ENCODE results near the gene ARHGAP15.

ARHGAP15 gene

GRCh38 chr2:143279672-143280071 lies 150.5 kb downstream of the ARHGAP15 start:
- no peaks in the 10 kb centered on the region for H3K9me2 ChIP-seq (ENCODE audit: low read depth, low read length)
- H3K4me2 ChIP-seq (ENCODE audit: low read length): no peak overlapping the region
- no peak overlapping the region for H2AFZ ChIP-seq (ENCODE audit: low read length)
- 0 out of 2 replicates have a peak, but pooled peaks cover 3% of the 10 kb centered on the region for H3K36me3 ChIP-seq (ENCODE audit: insufficient read depth, low read length)
- no peaks in the 10 kb centered on the region for H3K9me3 ChIP-seq (ENCODE audit: low read length)
- no peaks in the 10 kb centered on the region for H3F3A ChIP-seq (ENCODE audit: insufficient read depth, low read length)
- no peaks in the 10 kb centered on the region for H3K4me1 ChIP-seq (ENCODE audit: insufficient read depth, low read length, severe bottlenecking)
- H3K27ac ChIP-seq (ENCODE audit: low read depth, low read length, poor library complexity, severe bottlenecking): no peak overlapping the region
- no peaks in the 10 kb centered on the region for H3K79me2 ChIP-seq (ENCODE audit: insufficient read depth, low read length)
- no peak overlapping the region for H3K4me3 ChIP-seq (ENCODE audit: low read depth, low read length, poor library complexity, severe bottlenecking)
- TF ChIP-seq CTCF (IDR thresholded peaks at IDR 0.05; ENCODE audit: low read length): no peak
- no peak for TF ChIP-seq EZH2 (IDR thresholded peaks at IDR 0.05; ENCODE audit: borderline replicate concordance, low read length)
- H4K20me1 ChIP-seq (ENCODE audit: insufficient read depth, low read length): no peaks in the 10 kb centered on the region
- H3K27me3 ChIP-seq (ENCODE audit: insufficient read depth, low read length): no peaks in the 10 kb centered on the region
- H3K9ac ChIP-seq (ENCODE audit: low read length): no peak overlapping the region

- H3K79me2 ChIP-seq (ENCODE audit: insufficient read depth, low read length): 0 out of 2 replicates have a peak, but pooled peaks cover under 1% of the 10 kb centered on the region
- TF ChIP-seq CTCF (IDR thresholded peaks at IDR 0.05; ENCODE audit: low read length): no peak
- no peak for TF ChIP-seq EZH2 (IDR thresholded peaks at IDR 0.05; ENCODE audit: borderline replicate concordance, low read length)
- no peak overlapping the region for H2AFZ ChIP-seq (ENCODE audit: low read length)
Observed at GRCh38 chr2:143280097-143280757, 151.0 kb downstream of the ARHGAP15 start.

GRCh38 chr2:143282684-143283083 lies 153.5 kb downstream of the ARHGAP15 start:
- no peaks in the 10 kb centered on the region for H3F3A ChIP-seq (ENCODE audit: insufficient read depth, low read length)
- H3K27me3 ChIP-seq (ENCODE audit: insufficient read depth, low read length): no peaks in the 10 kb centered on the region
- H3K9me2 ChIP-seq (ENCODE audit: low read depth, low read length): no peaks in the 10 kb centered on the region
- no peaks in the 10 kb centered on the region for H3K9me3 ChIP-seq (ENCODE audit: low read length)
- TF ChIP-seq EZH2 (IDR thresholded peaks at IDR 0.05; ENCODE audit: borderline replicate concordance, low read length): no peak
- TF ChIP-seq CTCF (IDR thresholded peaks at IDR 0.05; ENCODE audit: low read length): peak; percentile 62
- H3K4me3 ChIP-seq (ENCODE audit: low read depth, low read length, poor library complexity, severe bottlenecking): no peak overlapping the region
- no peak overlapping the region for H2AFZ ChIP-seq (ENCODE audit: low read length)
- H3K27ac ChIP-seq (ENCODE audit: low read depth, low read length, poor library complexity, severe bottlenecking): no peak overlapping the region
- H3K79me2 ChIP-seq (ENCODE audit: insufficient read depth, low read length): 0 out of 2 replicates have a peak, but pooled peaks cover 4% of the 10 kb centered on the region
- H3K4me2 ChIP-seq (ENCODE audit: low read length): no peak overlapping the region
- H3K36me3 ChIP-seq (ENCODE audit: insufficient read depth, low read length): peaks cover 10% of the 10 kb centered on the region; the same call in 1 of the 2 replicates
- H3K4me1 ChIP-seq (ENCODE audit: insufficient read depth, low read length, severe bottlenecking): no peaks in the 10 kb centered on the region
- no peak overlapping the region for H3K9ac ChIP-seq (ENCODE audit: low read length)
- H4K20me1 ChIP-seq (ENCODE audit: insufficient read depth, low read length): no peaks in the 10 kb centered on the region

More at GRCh38 chr2:143280097-143280757, 151.0 kb downstream of the ARHGAP15 start:
- no peaks in the 10 kb centered on the region for H3K27me3 ChIP-seq (ENCODE audit: insufficient read depth, low read length)
- no peaks in the 10 kb centered on the region for H3K9me2 ChIP-seq (ENCODE audit: low read depth, low read length)
- no peaks in the 10 kb centered on the region for H3K9me3 ChIP-seq (ENCODE audit: low read length)
- 0 out of 2 replicates have a peak, but pooled peaks cover 3% of the 10 kb centered on the region for H3K36me3 ChIP-seq (ENCODE audit: insufficient read depth, low read length)
- no peak overlapping the region for H3K4me3 ChIP-seq (ENCODE audit: low read depth, low read length, poor library complexity, severe bottlenecking)
- no peaks in the 10 kb centered on the region for H3F3A ChIP-seq (ENCODE audit: insufficient read depth, low read length)
- no peaks in the 10 kb centered on the region for H4K20me1 ChIP-seq (ENCODE audit: insufficient read depth, low read length)
- H3K27ac ChIP-seq (ENCODE audit: low read depth, low read length, poor library complexity, severe bottlenecking): no peak overlapping the region
- H3K4me2 ChIP-seq (ENCODE audit: low read length): no peak overlapping the region
- H3K9ac ChIP-seq (ENCODE audit: low read length): no peak overlapping the region
- no peaks in the 10 kb centered on the region for H3K4me1 ChIP-seq (ENCODE audit: insufficient read depth, low read length, severe bottlenecking)
